ENCODE results near the gene RASSF6.

GRCh38 chr4:73600954-73601353 lies 19.3 kb downstream of the RASSF6 start:
- TF ChIP-seq, protein P1, sequence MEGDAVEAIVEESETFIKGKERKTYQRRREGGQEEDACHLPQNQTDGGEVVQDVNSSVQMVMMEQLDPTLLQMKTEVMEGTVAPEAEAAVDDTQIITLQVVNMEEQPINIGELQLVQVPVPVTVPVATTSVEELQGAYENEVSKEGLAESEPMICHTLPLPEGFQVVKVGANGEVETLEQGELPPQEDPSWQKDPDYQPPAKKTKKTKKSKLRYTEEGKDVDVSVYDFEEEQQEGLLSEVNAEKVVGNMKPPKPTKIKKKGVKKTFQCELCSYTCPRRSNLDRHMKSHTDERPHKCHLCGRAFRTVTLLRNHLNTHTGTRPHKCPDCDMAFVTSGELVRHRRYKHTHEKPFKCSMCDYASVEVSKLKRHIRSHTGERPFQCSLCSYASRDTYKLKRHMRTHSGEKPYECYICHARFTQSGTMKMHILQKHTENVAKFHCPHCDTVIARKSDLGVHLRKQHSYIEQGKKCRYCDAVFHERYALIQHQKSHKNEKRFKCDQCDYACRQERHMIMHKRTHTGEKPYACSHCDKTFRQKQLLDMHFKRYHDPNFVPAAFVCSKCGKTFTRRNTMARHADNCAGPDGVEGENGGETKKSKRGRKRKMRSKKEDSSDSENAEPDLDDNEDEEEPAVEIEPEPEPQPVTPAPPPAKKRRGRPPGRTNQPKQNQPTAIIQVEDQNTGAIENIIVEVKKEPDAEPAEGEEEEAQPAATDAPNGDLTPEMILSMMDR (IDR thresholded peaks at IDR 0.05; ENCODE audit: low read depth, low read length, poor library complexity, severe bottlenecking) = no peak
- TF ChIP-seq EZH2phosphoT487 (IDR thresholded peaks at IDR 0.05; ENCODE audit: borderline replicate concordance, low read length) = no peak

Data from DOHH2 (cell line).